Right ventricle myocardium inferior (tissue), 1 donor: ENCODE results near the gene AGAP3. TPM values are rescaled to one million over a fixed set of nuclear protein-coding genes. Genes with fewer than 3 reads are reported as not detected.

Experiments used
- ATAC-seq: fragments of 200-7000 bp; cut with Tn5 transposase; one replicate; pipeline ENCODE4 v1.9.1; 2020; ENCODE audit warnings: mild to moderate bottlenecking, moderate library complexity
- DNase-seq: peaks from one replicate; pipeline ENCODE4 v3.0.0; 2021; ENCODE audit errors: missing footprints
- intact Hi-C: fragments of 100-400 bp; cut with DNase I; formaldehyde crosslinking; loops from one replicate; pipeline ENCODE4 v1.11.0; 2022
- total RNA-seq: library from RNA; stranded (reverse); fragmentation: NEBNext Ultra II Directional; extraction: Animal tissue kit (Norgen Biotek cat#: 25700); gene quantifications from one replicate; pipeline ENCODE4 v1.2.1, GENCODE V29; 2021
- donor health status: DM: no; HTN: yes; CAD: no; lungs with severe emphysema.

AGAP3 gene
- total RNA-seq, 1 donor from 2014 or later, result 57.4 TPM

DNA sequence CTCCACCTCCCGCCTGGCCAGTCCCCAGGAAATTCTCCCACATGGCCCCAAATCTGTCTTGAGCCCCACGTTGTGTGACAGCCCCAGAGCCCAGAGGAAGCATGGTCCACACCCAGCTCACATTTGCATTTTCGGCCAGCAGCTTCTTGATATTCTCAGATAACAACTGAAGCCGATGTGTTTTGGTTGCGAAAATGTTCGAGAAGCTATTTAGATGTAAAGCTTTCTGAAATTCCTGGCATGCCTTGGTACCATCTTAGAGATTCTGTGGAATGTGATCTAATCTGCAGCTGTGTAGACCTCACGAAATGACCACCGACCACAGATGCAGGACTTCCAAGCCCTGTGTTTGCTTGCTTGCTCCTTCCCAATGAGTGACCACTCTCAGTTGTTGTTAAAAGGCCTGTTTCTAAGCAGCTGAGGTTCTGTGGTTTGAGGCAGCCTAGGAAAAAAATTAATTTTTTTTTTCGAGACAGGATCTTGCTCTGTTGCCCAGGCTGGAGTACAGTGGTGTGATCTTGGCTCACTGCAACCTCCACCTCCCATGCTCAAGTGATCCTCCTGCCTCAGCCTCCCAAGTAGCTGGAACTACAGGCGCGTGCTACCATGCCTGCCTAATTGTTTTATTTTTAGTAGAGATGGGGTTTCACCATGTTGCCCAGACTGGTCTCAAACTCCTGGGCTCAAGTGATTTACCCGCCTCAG is 18.1 kb upstream of the AGAP3 start:
- intact Hi-C loops, result no loop called here
- DNase-seq (no peak), ATAC-seq (no peak)

DNA sequence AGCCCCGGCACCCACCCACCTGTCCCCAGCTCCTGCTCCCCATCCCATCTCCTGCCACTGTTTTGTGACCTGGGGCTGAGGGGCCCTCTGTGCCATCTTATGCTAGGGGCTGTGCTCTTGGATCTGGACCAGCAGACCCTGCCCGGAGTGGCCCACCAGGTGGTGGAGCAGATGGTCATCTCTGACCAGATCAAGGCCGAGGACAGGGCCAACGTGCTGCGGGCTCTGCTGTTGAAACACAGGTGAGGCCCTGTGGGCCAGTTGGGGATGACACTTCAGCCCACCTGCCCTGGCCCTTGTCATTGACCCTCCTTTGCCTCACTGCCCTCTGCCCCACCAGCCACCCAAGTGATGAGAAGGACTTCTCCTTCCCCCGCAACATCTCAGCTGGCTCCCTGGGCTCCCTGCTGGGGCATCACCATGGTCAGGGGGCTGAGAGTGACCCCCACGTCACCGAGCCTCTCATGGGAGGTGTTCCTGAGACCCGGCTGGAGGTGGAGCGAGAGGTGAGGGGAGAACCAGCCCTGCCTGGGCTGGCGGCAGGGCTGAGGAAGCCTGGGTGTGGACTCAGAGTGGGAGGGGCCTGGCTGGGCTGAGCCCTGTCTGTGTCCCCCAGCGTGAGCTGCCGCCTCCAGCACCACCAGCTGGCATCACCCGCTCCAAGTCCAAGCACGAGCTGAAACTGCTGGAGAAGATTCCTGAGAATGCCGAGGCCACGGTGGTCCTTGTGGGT is 16.3 kb upstream of the AGAP3 start:
- intact Hi-C loops, result no loop called here
- ATAC-seq, result no peak
- no peak for DNase-seq

DNA sequence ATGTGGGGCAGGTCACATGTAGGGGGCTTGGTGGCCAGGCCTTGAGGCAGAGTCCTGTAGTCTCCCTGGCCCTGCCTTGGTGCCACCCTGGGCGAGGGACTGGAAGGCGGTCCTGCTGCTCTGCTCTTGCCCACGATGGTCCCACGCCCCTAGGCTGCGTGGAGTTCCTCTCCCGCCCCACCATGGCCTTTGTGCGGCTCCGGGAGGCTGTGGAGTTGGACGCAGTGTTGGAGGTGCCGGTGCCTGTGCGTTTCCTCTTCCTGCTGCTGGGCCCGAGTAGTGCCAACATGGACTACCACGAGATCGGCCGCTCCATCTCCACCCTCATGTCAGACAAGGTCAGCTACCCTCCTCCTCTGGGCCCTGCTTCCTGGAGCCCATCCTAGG is 15.7 kb upstream of the AGAP3 start:
- no peak for ATAC-seq
- intact Hi-C loops, result no loop called here

DNA sequence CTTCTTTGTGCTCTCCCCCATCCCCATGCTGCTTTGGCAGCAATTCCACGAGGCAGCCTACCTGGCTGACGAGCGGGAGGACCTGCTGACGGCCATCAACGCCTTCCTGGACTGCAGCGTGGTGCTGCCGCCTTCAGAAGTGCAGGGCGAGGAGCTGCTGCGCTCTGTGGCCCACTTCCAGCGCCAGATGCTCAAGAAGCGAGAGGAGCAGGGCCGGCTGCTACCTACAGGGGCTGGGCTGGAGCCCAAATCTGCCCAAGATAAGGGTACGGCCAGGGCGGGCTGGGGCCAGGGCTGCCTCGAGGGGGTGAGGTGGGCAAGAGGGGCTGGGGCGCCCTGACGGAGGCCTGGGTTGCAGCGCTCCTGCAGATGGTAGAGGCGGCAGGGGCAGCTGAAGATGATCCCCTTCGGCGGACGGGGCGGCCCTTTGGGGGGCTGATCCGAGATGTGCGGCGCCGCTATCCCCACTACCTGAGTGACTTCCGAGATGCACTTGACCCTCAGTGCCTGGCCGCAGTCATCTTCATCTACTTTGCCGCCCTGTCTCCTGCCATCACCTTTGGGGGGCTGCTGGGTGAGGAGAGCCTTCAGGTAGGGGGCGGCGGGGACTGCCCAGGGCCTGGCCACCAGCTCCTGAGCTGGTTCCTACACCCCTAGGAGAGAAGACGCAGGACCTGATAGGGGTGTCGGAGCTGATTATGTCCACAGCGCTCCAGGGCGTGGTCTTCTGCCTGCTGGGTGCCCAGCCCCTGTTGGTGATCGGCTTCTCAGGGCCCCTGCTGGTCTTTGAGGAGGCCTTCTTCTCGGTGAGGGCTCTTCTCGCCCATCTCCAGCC is 15.0 kb upstream of the AGAP3 start:
- ATAC-seq (no peak), DNase-seq (peak; percentile 32)
- intact Hi-C loops, result no loop called here

More for the DNA sequence above, 15.7 kb upstream of the AGAP3 start:
- no peak for DNase-seq

DNA sequence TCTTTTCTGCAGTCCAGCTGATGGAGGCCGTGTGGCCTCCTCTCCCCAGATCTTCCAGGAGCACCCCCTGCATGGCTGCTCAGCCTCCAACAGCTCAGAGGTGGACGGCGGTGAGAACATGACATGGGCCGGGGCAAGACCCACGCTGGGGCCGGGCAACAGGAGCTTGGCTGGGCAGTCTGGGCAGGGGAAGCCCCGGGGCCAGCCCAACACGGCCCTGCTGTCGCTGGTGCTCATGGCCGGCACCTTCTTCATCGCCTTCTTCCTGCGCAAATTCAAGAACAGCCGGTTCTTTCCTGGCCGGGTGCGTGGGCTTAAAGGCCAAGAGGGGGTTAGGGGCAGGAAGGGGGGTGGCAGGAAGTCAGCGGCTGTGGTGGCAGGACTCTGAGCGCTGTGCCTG is 12.3 kb upstream of the AGAP3 start:
- DNase-seq (peak; percentile 52), ATAC-seq (no peak)
- intact Hi-C loops, result no loop called here

DNA sequence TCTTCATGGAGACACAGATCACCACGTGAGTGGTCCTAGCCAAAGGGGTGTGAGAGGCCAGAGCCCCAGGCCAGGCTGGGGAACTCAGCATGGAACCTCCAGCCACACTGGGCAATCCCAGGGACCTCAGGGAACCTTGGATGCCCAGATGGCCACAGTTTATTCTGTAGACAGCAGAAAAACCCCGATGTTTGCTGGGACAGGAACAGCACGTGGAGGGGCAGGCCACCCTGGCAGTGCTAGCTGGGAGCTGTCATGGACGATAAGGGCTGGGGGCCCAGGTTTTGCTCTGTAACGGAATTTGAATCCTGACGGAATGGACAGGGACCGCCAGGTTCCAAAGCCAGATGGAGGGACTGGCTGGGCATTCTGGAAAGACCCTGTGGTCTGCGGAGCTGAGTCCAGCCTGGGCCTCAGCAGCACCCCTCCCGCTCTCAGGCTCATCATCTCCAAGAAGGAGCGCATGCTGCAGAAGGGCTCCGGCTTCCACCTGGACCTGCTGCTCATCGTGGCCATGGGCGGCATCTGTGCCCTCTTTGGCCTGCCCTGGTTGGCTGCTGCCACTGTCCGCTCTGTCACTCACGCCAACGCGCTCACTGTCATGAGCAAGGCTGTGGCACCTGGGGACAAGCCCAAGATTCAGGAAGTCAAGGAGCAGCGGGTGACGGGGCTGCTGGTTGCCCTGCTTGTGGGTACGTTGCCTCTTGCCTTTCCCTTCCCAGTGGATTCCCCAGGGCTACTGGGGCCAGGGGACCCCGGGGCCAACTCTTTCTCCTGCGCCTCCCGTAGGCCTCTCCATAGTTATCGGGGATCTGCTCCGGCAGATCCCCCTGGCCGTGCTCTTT is 11.2 kb upstream of the AGAP3 start:
- ATAC-seq, result no peak

DNA sequence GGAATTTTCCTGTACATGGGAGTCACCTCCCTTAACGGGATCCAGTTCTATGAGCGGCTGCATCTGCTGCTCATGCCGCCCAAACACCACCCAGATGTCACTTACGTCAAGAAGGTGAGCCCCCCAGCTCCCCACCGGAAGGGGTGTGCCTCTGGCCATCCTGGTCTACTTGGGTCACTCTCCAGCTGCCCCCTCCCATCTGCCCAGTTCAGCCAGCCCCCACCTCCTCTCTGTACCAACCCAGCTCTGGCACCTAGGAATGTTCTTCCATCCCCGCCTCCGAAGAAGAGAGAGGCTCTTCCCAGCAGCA is 10.7 kb upstream of the AGAP3 start:
- ATAC-seq, result no peak
- intact Hi-C loops, result no loop called here
- DNase-seq, result no peak

More for the DNA sequence above, 11.2 kb upstream of the AGAP3 start:
- DNase-seq, result peak; percentile 59
- intact Hi-C loops, result no loop called here

DNA sequence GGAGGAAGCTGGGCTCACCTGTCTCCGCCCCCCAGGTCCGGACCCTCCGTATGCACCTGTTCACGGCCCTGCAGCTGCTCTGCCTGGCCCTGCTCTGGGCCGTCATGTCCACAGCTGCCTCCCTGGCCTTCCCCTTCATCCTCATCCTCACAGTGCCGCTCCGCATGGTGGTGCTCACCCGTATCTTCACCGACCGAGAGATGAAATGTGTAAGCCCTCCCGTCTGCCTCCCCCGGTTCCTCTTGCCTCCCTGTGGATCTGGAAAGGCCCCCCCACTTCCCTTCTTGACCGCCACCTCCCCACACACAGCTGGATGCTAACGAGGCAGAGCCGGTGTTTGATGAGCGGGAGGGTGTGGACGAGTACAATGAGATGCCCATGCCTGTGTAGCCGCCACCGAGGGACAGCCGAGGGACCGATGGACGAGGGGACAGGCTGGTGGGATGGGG is 10.3 kb upstream of the AGAP3 start:
- ATAC-seq (no peak), DNase-seq (peak; percentile 61)
- intact Hi-C loops, result no loop called here

DNA sequence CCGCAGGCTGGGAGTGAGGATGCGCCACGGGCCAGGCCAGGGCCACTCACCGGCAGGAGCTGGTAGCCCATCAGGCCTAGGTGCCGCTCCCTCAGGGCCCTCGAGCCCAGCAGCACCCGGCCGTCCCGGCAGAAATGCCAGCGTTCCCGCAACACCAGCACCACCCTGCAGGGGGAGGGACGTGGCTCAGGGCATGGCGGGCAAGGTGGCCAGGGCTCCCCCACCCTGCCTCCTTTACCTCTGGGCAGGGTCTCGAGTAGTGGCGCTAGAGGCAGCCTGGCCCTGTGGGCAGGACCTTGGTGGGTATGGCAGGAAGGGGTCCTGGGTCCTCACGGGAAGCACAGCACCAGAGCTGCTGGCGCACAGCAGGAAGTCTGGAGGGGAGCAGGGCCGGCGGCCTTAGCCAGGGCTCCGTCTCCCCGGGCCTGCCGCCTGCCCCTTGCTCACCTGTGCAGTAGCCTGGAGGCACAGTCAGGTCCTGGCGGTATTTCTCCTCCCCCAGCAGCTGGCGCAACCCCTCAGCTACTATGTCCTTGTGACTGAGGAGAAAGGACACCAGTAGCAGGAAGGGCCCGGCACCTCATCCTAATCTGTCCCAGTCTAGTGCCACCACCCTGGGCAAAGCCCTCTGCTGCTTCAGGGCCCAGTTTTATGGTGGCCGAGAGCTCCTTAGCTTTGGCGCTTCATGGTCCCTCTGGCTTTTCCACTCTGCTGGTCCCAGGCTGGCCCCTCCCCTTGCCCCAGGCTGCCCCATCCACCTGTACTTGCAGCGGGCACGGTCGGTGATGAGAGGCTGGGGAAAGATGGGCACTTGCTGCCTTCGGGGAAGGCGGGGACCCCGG is 9.2 kb upstream of the AGAP3 start:
- intact Hi-C loops, result no loop called here
- DNase-seq, result peak; percentile 68
- no peak for ATAC-seq

DNA sequence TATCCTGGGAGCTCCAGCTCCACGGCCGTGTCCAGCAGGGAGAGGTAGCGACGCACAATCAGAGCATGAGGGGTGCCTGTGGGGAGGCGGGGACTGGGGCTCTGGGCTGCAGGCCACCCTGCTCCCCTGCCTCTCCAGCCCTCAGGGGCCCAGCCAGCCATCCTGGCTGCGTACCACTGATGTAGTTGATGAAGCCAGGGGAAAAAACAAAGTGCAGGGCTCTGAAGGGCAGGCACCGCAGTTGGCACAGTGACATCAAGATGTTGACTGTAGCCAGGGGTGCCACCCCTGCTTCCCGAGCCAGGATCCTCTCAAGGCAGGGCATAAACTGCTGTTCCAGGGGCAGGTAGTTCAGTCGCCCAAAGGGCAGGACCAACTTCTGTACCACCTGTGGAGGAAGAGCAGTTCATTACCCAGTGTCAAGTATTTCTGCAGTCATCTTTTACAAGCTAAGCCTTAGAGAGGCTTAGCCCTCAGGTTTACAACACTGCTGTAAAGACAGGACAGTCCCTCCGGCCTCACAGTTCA is 8.5 kb upstream of the AGAP3 start:
- ATAC-seq, result no peak
- peak; percentile 69 for DNase-seq
- intact Hi-C loops, result no loop called here

DNA sequence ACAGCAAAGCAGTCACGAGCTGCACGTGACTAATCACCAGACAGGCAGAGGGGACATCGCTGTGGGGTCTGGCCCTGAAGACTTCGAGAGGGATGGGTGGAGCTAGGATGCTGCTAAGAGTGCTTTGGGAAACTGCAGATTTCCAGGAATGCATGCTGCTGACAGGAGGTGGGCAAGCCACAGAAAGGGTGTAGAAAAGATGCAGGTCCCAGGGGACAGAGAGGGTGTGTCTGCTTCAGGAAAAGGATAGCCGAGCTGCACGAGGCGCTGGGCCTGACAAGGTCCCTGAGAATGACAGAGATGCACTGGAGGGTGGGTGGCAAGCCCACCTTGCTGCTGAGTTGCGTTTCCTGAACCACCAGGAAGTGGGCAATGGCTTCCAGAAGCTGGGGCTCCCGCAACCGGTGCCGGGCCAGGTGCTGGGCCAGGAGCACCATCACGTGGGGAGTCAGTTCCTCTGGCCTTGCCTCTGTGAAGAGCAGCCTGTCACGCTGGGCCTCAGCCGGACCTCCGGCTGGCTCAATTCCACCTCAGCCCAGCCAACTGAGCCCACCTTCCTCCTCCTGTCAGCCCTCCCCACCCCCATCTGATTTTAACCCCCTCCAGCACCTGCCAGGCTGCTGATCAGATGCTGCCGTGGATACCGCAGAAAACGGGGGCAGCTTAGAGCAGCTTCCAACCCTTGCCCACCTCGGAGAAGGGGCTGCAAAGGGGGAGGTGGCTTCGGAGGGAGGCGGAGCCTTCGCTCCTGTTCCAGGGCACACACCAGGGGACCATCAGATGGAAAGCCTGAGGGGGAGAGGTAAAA is 7.8 kb upstream of the AGAP3 start:
- peak; percentile 62 for DNase-seq
- intact Hi-C loops, result no loop called here
- ATAC-seq, result no peak

DNA sequence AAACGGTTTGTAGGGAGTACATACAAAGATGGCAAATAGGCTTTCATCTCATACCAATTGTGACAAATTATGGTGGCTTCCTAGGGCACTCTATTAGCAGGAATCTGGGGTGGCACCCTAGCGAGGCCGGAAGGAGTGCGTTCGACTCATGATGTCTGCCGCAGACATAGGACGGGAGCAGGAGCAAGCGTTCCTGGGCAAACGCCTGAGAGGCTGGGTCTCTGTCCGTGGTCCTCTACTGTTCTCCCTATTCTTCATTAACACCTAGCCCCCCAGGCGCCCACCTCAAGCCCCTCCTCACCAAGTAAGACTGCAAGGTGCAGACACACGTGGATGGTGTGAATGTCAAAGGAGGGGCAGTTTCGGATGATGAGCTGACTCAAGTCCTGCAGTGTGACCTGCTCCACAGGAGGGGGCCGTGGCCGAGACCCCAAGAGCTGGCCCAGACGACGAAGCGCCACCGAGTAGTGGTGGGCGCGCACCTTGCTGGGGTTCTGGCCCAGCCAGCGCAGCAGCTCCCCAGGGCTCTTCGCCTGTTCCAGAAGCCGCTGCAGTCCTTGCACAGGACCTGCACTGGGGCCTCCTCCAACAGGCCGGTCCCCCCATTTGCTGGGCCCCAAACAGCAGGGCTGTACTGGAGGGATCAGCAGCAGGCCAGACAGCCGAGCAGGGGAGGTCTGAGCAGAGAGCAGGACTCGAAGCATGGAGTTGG is 6.9 kb upstream of the AGAP3 start:
- DNase-seq (peak; percentile 66), ATAC-seq (no peak)
- intact Hi-C loops, result no loop called here

DNA sequence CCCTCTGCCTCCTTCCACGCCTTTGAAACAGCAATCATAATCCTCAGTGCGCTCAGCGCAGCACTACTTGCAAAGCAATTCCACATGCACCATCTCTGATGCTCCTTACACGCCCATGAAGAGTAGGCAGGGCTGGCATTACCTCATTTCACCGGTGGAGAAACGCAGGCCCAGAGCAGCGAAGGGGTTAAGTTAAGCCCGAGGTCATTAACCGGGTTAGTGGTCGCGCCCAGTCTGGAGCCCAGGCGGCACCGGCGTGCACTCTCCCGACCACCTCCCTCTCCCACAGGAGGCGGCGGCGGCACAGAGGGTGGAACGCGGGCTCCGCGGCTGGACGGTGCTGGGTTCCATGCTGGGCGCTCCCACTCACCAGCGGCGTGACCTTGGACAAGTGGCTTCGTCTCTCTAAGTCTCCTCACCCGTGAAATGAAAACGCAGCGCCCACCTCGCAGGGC is 6.2 kb upstream of the AGAP3 start:
- intact Hi-C loops, result no loop called here
- DNase-seq (peak; percentile 74), ATAC-seq (peak; percentile 8)

DNA sequence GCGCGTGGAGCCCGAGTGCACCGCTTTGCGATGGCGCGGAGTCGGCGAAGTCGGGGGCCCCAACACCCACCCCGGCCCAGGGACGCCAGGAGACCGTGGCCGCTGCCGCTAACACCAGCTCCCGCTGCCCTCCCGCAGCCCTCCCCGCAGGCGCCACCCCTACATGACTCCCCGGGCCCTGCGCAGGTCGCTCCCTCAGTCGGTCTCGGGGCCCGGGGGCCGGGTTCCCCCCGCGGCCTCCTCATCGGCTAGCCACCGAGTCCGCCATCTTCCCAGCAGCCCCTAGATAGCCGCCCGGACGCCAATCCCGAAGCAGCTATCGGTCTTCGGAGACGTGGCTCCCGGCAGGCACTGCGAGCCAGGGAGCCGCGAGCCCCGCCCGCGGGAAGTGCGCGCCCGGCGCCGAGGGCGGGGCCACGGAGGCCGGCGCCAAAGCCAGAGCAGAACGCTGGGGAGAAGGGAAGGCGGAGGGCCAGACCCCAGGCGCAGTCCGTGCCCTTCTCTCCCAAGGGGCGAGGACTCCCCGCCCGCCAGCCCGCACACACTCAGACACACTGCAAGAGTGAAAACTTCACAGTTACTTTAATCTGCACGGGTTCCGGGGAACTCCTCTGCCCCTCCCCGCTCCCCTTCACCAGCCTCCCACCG is 5.6 kb upstream of the AGAP3 start, which contains the start of gene FASTK:
Gene FASTK, minus strand, starts transcription at position 288 of the 648 bp plus-strand sequence. Its CDS starts 43 bp downstream, at position 245.
- DNase-seq, result peak; percentile 97
- intact Hi-C loops, result no loop called here
- ATAC-seq, result peak; percentile 84
